HL-60/S4 treated with phorbol 12-myristate 13-acetate at 8.2 ng/mL for 4 days and 3 days (cell line): ENCODE data around the gene MRPL23.

Source experiments
- in situ Hi-C: fragments of 300-500 bp; cut with MboI; formaldehyde crosslinking; loops from 2 replicates; pipeline ENCODE4 v1.15.0; 2022; ENCODE audit warnings: low sequenced_read_pairs

MRPL23 gene

DNA sequence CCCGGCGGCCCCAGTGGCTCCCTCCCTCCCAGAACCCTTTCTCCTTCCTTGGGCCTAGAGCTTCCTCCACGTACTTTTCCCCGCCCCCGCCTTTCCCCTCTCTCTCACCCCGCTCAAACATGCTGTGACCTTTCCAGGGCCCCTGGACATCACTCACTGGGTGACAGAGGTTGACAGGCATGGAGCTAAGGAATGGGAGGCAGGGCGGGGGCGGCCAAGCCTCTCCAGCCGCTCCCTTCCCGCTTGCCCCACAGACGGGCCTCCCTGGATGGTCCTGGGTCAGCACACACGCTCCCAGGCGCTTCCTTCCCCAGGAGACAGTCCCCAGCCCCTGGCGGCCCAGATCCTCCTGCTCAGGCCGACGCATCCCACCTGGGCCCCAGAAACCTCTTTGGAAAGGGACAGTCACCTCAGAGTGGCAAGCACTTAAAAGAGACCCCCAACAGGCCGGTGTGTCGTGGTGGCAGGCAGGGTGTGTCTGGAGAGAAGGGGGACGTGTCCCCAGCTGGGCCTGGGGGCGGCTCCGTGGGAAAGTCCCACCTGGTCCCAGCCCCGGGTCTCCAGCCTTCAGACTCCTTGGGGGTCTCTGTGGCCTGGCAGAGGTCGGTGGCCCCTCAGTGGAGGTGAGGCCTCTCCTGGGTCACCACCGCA, 41.7 kb downstream of the MRPL23 start:
- in situ Hi-C loops, result no loop called here

DNA sequence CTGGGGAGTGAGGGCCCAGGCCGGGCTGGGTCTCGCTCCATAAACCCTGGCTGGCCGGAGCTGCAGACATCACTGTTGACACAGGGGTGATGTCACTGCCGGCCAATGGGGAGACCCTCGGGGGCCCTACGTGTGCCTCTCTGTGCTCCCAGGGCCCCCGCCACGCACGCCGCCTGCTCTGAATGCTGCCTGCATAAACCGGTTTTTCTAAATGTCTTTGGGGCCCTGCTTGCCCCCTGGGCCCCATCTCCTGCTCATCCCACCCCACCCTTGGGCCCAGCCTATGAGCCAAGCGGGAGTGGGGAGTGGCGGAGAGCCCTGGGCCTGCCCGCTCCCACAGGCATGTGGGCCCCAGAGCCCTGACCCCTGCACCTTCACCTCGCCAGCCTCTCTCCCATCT, 42.8 kb downstream of the MRPL23 start:
- in situ Hi-C loops, result no loop called here

DNA sequence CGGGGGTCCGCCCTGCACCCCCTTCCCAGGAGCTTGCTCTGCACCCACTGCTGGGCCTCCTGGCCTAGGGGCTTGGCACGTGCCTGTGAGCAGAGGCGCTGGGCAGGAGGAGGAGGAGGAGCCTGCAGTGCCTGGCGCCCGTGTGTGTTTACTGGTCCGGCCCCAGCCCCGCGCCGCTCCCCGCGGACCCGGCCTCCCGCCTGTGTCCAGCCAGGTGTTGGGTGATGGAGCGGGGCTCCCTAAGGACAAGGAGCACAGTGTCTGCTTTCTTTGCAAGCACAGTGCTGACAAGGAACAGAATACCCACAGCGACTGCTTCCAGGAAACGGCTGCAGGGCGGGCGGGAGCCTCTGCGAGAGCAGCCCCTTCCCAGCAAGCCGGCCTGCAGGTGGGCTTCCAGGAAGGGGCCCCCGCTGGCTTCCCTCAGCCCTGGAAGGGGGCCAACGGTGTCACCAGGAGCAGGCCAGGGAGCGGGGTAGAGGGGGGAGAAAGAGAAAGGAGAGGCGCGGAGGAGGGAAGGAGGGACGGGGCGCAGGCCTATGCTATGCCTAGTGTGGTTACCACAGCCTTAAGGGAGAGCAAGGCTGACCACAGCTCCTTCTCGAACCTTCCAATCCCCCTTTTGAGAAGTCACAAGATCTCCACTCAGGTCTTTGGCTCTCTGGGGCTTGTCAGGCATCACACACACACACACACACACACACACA, 43.9 kb downstream of the MRPL23 start:
- in situ Hi-C loops, result no loop called here

DNA sequence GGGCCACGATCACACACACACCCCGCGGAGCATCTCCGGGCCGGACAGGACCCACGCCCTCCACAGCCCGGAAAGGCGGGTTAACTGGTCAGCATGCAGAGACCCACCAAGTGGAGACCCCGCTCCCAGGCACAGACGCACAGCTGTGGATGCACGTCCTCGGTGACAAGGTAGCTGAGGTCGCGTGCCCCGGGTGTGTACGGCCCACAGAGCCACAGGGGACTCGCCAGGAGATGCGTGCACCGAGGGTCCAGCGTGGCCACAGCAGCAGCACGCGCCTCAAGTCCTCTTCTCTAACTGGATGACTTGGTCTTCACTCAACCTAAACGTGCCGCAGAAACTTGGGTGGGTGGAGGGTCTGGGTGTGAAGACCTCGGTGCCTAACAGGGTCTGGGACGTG, 45.0 kb downstream of the MRPL23 start:
- in situ Hi-C loops, result no loop called here

DNA sequence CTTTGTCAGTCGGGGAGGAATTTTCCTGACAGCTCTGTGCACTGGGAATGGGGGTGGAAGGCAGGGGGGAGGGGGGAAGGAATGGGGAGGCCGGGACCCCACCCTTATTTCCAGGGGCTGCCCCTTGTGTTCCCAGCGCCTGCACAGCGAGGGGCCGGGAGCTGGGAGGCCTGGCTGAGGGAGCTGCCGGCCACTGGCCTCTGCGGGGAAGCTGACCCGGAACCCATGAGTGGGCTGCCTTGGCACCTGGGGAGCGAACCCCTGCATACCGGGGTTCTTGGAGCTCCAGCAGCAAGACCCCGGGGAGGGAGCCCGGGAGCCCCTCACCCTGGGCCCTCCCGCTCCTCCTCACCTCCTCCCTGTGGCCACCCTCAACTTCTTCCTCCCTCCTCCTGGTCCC, 47.0 kb downstream of the MRPL23 start:
- in situ Hi-C loops, result no loop called here

DNA sequence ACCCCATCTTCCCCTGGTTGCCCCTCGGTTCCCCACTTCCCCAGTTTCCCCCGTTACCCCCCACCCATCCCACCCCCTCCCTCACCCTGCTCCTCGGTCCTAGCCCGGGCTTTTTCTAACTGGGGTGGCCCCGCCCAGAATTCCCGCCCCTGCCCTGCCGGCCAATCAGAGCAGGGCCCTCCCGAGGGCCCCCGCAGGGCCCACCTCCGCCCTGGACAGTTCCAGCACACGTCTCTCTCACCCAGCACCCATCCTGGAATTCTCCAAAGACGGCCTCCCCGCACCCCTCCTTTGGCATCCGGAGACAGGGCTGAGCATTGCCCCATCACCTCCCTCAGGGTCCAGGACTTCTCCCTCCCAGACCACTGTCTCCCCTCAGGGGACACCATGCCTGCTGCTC, 50.6 kb downstream of the MRPL23 start, which contains the start of gene H19:
TSS of gene H19 (minus strand) at position 88 of the 400 bp plus-strand sequence.
- in situ Hi-C loops, result no loop called here

DNA sequence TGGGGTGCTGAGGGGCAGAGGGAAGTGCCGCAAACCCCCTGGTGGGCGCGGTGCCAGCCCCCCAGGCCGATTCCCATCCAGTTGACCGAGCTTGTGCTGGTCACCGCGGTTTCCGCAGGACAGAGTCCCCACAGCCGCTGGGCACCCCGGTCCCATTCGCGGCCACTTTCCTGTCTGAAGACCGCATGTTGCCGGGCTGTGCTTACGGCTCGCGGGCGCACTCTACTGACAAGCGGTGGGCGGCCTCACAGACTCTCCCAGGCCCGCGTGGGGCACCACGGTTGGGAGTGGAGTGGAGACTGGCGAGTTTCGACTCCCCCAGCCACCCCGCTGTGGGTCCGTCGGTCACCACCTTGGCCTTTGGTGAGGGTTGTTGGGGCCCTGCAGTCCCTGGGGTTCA, 51.2 kb downstream of the MRPL23 start:
- in situ Hi-C loops, result no loop called here

DNA sequence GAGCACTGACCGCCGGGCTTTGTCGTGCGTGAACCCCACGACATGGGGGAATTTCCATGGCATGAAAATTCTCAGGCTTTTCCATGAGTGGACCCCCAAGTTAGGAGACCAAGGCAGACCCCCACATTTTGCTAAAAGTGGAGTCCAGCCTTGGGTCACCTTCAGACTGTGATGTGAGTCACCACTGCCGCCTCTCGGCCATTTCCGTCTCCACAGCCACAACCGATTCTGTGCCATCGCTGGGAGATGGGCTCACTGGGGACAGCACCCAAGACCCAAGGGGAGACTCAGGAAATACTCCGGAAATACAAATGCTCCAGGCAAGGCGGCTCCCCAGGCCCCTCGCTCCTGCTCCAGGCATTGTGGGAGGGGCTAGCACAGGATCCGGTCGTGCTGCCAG, 51.7 kb downstream of the MRPL23 start:
- in situ Hi-C loops, result no loop called here

DNA sequence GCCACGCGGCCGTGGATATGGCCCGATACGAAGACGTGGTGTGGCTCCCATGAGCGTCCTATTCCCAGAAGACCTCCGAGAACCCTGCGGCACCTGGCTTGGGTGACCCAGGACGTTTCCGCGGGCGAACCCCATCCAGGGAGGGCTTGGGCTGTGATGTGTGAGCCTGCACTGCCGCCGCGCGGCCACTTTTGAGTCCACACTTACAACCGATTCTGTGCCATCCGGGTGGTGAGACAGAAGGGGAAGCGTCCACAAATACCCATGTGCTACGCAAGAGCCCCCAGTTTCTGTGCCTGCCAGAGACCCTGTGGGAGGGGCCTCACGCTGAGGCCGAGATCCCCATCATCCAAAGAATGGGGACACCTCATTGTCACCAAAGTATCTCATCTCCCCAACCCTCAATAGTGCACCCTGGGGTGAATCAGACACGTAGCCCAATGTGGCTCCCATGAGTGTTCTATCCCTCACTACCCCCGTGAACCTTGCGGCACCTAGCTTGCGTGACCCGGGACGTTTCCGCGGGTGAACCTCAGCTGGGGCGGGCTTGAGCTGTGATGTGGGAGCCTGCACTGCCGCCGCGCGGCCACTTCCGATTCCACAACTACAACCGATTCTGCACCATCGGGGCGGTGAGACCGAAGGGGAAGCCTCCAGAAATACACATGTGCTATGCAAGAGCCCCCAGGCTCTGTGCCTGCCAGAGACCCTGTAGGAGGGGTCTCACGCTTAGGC, 55.1 kb downstream of the MRPL23 start:
- in situ Hi-C loops, result no loop called here

DNA sequence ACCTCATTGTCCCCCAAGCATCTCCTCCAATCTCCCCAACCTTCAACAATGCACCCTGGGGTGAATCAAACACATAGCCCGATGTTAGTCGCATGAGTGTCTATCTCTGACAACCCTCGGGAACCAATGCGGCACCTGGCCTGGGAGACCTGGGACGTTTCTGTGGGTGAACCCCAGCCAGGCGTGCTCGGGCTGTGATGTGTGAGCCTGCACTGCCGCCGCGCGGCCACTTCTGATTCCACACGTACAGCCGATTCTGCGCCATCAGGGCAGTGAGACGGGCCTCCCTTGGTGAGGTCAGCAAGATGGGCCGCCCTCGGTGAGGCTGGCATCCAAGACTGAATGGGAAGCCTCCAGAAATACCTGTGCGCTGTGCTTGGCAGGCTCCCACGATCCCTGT, 55.7 kb downstream of the MRPL23 start:
- in situ Hi-C loops, result no loop called here

DNA sequence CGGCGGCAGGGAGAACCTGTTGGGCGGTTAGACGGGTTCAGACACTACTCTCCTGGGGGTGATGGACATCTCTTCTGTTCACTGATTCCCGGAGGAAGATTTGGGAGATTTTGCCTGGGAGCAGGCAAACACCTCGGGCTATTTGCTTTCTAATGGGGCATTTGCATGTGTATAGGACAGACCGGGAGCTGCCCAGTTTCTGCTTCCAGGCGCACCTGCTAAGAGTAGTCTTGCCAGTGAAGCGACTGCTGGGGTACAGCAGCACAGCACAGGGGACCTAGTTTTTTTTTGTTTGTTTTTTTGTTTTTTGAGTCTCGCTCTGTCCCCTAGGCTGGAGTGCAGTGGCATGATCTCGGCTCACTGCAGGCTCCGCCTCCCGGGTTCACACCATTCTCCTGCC, 57.3 kb downstream of the MRPL23 start:
- in situ Hi-C loops, result no loop called here
